Glomerular endothelial cell (primary cell): ENCODE data around the gene TPM1. TPM values are rescaled to one million over a fixed set of nuclear protein-coding genes. Genes with fewer than 3 reads are reported as not detected.

Source experiments
- DNase-seq: peaks from one replicate; pipeline ENCODE4 v3.0.0-alpha.2; 2011; ENCODE audit warnings: low read depth, low spot score; ENCODE audit errors: extremely low read depth
- total RNA-seq: library from RNA; depleted of rRNA; stranded (reverse); fragments of >200 nt; gene quantifications from 2 replicates; pipeline ENCODE4 v1.2.3, GENCODE V29; 2015

TPM1 gene
- total RNA-seq, 1 donor from 2014 or later, result 748 TPM

DNA sequence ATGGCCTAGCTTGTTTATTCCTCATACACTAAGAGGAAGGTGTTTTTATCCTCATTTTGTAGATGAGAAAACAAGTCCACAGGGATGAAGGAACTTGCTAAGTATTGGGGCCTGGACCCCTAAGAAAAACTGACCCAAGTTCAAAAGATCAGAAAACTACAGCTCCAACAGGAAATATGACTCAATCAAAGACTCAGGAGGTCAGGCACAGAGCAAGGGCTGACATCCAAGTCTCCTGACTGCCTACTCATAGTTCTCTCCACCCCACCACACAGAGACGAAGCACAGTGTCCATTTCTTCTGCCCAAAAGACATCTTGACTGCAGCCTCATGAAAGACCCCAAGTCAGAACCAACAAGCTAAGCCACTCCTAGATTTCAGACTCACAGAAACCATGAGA lies 26.9 kb upstream of the TPM1 start:
- peak; percentile 33 for DNase-seq

DNA sequence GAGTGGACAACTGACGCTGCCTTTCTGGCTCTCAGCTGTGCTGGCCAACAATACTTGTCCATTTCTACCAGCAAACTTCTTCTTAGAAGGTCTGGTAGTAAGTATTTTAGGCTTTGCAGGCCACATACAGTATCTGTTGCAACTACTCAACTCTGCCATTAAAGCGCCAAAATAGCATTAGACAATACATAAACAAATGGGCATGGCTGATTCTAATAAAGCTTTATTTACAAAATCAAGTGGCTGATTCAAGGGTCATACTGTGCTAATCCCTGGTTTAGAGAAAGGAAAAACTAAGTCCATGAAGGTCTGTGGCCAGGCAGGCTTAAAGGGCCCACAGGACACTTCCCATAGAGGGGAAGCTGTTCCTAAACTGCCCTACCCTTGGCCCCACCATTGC lies 26.3 kb upstream of the TPM1 start:
- no peak for DNase-seq

DNA sequence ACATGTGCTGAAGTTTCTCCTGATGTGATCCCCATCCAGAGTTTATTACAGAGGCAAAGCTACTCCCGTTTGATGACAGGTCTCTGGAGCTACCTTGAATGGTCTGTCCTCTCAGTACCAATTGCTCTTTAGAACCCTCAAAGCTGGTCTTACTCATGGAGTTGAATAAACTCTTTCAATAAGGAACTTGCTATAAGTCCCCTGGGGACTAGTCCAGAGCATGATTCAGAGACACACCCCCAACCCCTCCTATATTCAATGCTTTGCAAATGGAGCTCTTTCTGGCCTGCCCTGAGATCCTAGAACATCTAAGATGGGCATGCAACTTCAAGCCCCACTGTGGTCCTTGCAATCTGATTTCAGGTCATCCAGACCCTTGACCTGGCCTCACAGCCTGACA lies 23.9 kb upstream of the TPM1 start:
- no peak for DNase-seq

- no peak for DNase-seq
Measured at GRCh38 chr15:63019511-63020109, 22.9 kb upstream of the TPM1 start.

- DNase-seq, result no peak
Measured at GRCh38 chr15:63020128-63020527, 22.4 kb upstream of the TPM1 start.

GRCh38 chr15:63020759-63021430 lies 21.7 kb upstream of the TPM1 start:
- DNase-seq, result no peak

GRCh38 chr15:63022181-63022580 lies 20.4 kb upstream of the TPM1 start:
- no peak for DNase-seq

DNA sequence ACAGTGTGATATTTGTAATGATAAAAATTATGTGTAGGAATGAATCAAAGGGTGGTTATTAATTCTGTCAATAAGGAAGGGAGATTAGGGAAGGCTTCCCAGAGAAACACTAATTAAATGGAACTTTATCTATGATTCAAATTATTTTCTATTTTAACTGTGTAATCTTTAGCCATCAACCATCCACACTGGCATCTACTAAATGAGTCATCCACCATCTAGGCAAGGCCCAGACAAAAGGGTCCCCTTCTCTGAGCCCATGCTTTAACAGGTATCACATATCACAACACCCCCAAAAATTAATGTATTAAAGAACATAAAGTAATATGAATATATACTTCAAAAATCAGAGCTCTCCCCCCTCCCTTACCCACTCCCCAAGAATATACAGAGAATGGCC lies 19.9 kb upstream of the TPM1 start:
- DNase-seq, result no peak

DNA sequence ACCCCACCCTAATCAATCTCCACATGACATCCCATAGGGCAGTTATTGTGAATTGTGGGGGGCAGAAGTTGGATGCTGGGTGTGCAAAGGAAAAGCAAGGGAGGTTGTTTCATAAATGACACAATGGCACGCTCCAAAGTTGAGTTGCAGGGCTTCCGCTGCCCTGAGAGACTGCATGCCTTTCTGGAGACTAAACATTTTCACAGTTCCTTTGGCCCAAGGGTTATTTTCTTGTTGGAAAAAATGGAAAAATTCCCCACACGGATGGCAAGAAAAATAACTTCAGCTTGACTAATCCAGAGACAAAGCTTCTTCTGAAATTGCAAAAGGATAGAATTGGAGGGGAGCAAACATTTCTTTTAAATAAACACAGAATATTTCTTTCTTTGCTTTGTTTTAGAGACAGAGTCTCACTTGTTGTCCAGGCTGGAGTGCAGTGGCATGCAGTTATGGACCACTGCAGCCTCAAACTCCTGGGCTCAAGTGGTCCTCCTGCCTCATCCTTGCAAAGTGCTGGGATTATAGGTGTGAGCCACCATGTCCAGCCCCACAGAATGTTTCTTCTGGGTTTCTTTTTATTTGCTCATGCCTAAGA lies 19.1 kb upstream of the TPM1 start:
- no peak for DNase-seq

- DNase-seq, result no peak
Measured at GRCh38 chr15:63025460-63025859, 17.1 kb upstream of the TPM1 start.

- DNase-seq, result no peak
Measured at GRCh38 chr15:63027646-63028045, 14.9 kb upstream of the TPM1 start.

GRCh38 chr15:63028442-63029110 lies 14.0 kb upstream of the TPM1 start:
- no peak for DNase-seq

DNA sequence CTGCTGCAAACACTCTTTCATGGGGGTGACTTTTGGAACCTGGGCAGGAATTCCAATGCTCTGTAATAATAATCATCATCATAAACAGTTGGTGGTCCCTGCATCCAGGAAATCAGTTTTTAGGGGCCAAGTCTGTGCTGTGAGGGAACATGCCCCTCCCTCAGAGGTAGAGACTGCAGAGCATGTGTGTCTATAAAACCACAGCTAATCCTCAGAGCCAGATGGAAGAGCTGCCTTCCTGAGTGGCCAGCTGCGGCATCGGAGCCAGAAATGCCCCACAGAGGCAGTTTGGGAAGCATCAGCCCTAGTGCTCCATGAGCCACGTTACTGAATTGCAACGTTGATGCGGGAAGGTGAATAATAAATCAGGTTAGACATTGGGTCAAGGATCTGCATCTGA lies 12.9 kb upstream of the TPM1 start:
- no peak for DNase-seq

- DNase-seq, result no peak
Measured at GRCh38 chr15:63030101-63030551, 12.4 kb upstream of the TPM1 start.

GRCh38 chr15:63034578-63034977 lies 8.0 kb upstream of the TPM1 start:
- DNase-seq, result no peak

GRCh38 chr15:63035253-63035652 lies 7.3 kb upstream of the TPM1 start:
- DNase-seq, result no peak

DNA sequence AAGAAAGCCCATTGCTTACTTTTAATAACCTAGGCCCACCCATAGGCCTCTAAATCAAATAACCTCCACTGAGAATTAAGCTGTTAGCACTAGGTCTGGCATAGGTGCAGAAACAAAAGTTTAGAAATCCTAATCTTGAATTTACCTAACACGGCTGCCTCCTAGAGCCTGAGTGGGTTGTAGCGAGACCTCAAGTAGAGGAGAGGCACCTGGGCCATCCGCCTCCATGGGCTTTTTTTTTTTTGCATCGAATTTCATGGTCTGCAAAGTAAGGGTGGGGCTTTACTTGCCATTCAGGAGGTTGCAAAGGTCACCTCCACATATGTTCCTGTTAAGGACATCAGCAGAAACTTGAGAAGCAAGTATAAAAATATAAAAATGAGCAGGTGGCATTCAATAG lies 6.6 kb upstream of the TPM1 start:
- no peak for DNase-seq

- DNase-seq, result no peak
Measured at GRCh38 chr15:63037976-63038720, 4.4 kb upstream of the TPM1 start.

GRCh38 chr15:63038926-63039673 lies 3.4 kb upstream of the TPM1 start:
- DNase-seq, result no peak

- no peak for DNase-seq
Measured at GRCh38 chr15:63039811-63040210, 2.7 kb upstream of the TPM1 start.
